Right ventricle myocardium inferior (tissue), 1 donor: ENCODE measurements around the gene BAIAP2. TPM values are rescaled to one million over a fixed set of nuclear protein-coding genes. Genes with fewer than 3 reads are reported as not detected.

Source experiments
- ATAC-seq: fragments of 200-7000 bp; cut with Tn5 transposase; one replicate; pipeline ENCODE4 v1.9.1; 2020; ENCODE audit warnings: mild to moderate bottlenecking, moderate library complexity
- DNase-seq: peaks from one replicate; pipeline ENCODE4 v3.0.0; 2021; ENCODE audit errors: missing footprints
- intact Hi-C: fragments of 100-400 bp; cut with DNase I; formaldehyde crosslinking; loops from one replicate; pipeline ENCODE4 v1.11.0; 2022
- total RNA-seq: library from RNA; stranded (reverse); fragmentation: NEBNext Ultra II Directional; extraction: Animal tissue kit (Norgen Biotek cat#: 25700); gene quantifications from one replicate; pipeline ENCODE4 v1.2.1, GENCODE V29; 2021
- donor health status: DM: no; HTN: yes; CAD: no; lungs with severe emphysema.

Gene BAIAP2
- total RNA-seq, 1 donor from 2014 or later = 32.1 TPM

DNA sequence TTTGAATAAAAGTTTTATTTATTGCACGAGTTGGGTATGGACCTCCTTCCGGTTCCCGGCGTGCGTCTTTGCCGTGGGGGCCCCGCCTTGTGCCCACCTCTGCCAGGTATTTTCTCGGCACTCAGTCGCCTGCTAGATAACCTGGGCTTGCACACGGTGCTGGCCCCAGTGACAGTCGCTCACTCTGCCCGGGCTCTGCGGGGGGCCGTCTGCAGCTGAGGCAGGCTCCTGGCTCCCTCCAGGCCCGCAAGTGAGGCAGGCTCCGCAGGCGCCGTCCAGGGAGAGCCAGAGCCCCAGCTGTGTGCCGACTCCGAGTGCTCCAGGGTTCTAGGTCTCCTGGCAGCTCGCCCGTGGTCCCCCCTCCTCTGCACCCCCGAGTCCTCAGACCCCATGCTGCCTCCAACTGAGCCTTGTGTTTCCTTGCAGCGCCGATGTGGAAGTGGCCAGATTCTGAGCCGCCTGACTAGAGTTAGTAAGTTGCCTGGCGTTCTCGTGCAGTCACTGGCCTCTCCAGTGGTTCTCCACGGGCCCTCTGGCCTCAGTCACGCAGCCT is 75.6 kb downstream of the BAIAP2 start:
- intact Hi-C loops = no loop called here
- DNase-seq = no peak
- ATAC-seq = no peak

DNA sequence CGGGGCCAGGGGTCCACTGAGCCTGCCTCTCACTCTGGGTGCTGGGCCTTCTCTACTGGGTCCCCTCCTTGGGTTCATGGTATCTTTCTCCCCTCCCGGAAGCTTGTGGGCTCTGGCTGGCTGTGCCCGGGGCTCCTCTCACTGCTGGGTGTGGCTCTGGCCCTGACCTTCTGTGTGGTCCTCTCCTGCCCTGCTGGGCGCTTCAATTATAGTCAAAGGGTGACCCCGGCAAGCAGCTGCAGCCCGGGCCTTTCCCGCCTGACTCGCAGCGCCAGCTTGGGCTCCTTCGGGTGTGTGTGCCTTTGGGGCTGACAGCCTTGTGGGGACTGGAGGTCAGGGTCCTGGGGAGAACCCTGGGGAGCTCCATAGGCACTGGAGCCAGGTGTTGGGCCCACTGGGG is 76.1 kb downstream of the BAIAP2 start:
- intact Hi-C loops = no loop called here
- no peak for DNase-seq

DNA sequence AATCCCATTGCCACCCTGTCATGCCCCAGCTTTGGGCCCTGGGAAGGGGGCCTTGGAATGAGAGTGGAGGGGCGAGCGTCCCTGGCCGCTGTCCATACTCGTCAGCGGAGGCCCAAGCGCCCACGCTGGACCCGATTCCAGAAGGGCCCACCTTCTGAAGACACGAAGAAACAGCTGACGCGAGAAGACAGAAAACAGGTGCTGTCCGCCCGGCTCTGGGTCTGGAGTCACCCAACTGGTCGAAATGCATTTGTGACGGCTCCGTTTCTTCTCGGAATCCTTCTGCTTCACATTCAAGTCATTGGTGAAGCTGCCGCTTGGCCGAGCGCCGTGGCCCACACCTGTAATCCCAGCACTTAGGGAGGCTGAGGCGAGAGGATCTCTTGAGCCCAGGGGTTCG is 77.5 kb downstream of the BAIAP2 start:
- intact Hi-C loops = no loop called here
- ATAC-seq (no peak), DNase-seq (no peak)

More for the DNA sequence above, 76.1 kb downstream of the BAIAP2 start:
- no peak for ATAC-seq

DNA sequence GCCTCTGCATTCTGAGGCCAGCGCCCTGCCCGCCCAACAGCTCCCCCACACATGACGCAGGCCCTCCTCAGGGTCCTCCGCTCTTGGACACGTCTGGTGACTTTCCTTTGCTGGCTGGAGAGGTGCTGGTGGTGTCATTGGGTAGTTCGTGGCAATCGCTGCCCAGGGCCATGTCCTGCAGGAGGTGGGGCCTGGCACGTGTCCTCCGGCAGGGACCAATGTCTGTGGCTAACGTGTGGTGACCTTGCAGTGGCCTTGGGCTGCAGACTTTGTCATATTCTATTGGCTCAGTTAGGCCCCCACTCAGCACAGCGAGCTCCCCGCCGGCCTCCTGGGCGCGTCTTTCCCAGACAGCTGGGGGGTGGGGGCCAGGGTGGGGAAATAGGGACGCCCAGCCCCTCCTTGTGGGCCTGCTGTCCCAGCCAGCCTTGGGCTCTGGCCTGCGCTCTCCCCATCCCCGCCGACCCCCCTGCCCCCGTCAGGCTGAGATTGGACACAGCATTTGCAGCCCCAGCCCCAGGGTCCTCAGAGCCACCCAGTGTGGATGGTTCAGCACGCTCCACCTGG is 78.3 kb downstream of the BAIAP2 start:
- ATAC-seq = no peak
- intact Hi-C loops = no loop called here
- DNase-seq = no peak

DNA sequence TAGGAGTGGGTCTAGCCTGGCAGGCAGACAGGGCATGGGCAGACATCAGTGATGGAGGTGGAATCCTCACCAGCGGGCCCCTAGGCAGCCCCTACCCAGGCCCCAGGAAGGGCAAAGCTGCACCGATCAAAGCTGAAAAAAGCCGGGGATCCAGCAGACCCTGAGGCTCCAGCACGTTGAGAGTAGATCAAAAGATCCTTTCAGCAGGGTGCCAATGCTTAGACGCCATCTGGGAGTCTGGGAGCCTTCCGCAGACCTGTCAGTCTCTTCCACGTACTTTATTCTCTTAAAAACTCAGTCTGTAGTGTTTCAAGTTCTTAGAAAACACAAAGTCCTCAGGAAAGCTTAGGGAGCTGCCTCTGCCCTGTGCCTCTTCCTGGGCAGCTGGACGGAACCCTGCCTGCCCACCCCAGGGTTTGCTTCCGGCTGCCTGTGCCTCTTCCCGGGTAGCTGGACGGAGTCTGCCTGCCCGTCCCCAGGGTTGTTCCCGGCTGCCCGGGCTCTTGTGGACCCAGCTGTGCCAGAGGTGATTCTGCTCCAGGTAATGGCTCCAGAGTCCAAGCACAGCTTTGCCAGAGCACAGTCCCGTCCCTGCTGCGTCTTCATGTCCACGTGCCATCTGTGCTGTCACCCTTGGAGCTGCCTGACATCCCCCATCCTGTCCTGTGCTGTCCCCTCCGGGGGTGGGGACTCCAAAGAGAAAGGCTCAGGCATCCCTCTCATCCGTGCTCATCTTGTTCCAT is 79.6 kb downstream of the BAIAP2 start:
- ATAC-seq = no peak
- intact Hi-C loops = no loop called here
- DNase-seq = no peak

DNA sequence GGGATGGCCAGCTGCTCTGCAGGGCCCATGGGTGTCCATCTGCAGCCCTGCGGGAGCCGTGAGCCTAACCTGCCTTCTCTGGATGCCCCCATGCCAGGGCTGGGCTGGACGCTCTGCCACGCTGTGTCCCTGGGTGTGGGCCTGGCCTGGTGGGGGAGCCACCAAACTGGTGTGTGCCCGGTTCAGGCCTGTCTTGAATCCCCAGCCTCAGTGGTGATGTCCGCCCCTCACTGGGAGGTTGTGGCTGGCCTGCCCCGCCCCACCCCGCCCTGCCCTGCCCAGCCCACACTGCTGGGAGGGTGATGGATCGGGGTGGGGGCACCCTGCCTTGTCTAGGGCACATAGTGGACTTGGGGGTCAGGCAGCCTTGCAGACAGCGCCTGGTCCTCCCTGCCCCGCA is 80.3 kb downstream of the BAIAP2 start:
- intact Hi-C loops = no loop called here
- ATAC-seq (no peak), DNase-seq (no peak)

DNA sequence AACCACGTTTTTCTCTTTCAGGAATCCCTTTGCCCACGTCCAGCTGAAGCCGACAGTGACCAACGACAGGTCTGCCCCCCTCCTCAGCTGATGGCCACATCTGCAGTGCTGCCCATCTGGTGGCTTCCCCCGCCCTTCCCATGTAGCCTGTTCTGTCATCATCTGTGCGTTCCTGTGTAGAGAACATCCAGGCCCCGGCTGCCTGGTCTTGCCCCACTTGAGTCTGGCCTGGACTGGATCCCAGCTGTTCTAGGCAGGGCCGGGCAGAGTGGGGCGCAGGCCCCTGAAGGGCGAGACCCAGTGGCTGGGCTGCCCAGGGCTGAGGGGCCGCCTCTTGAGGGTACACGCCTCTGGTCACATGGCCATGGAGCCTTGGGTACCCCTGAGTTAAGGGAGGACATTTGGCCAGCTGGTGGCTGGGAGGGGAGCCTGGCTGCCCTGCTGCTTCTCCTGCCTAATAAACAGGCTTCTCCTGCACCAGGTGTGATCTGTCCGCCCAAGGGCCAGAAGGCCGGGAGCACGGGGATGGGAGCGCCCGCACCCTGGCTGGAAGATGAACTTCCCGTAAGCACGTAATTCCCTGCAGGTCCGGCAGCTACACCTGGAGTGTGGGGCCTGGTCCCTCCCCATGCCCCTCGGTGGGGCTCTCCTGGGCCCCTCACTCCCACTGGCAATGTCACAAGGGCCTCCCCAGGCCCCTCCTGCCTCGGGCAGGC is 81.0 kb downstream of the BAIAP2 start:
- no peak for DNase-seq
- peak; percentile 38 for ATAC-seq
- intact Hi-C loops = no loop called here

DNA sequence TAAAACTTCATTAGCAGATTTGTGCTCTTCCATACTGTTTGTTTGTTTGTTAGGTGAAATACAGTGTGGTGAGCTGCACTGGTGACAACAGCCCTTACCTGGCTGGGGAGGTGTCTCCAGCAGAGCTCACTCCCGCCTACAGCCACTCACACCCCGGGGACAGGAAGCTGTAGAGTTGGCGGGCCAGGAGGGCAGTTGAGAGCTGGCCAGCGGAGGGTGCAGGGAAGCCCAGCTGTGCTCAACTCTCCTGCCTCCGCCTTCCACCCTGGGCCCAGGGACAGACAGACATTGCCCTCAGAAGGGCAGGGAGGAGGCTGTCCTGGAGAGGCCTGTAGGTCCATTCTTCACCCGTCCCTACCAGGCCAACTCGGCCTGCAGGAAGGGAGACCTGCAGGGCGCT is 81.8 kb downstream of the BAIAP2 start:
- no peak for ATAC-seq
- DNase-seq = no peak
- intact Hi-C loops = no loop called here

DNA sequence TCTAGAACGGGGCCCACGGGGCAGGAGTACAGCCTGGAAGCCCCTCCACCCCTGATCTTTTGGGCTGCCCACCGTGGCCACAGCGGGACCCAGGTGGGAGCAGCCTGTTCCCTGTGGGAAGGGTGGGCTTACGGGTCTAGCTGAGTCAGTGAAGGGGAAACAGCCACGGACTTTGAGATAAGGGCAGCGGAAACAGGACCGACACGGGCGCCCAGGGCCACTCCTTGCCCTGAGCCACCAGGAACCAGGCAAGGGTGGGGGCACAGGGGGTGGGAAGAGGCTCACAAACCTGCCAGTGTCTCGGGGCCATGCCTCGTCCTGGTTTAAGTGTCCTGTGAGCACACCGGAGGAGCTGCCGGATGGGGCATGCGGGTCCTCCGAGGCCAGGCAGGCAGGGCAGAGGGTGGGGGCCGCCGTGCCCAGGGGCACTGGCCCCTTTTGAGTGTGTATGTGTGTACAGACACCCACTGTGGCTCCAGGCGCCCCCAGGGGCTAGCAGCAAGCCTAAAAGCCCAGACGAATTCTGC is 82.8 kb downstream of the BAIAP2 start:
- intact Hi-C loops = no loop called here
- no peak for DNase-seq
- no peak for ATAC-seq

DNA sequence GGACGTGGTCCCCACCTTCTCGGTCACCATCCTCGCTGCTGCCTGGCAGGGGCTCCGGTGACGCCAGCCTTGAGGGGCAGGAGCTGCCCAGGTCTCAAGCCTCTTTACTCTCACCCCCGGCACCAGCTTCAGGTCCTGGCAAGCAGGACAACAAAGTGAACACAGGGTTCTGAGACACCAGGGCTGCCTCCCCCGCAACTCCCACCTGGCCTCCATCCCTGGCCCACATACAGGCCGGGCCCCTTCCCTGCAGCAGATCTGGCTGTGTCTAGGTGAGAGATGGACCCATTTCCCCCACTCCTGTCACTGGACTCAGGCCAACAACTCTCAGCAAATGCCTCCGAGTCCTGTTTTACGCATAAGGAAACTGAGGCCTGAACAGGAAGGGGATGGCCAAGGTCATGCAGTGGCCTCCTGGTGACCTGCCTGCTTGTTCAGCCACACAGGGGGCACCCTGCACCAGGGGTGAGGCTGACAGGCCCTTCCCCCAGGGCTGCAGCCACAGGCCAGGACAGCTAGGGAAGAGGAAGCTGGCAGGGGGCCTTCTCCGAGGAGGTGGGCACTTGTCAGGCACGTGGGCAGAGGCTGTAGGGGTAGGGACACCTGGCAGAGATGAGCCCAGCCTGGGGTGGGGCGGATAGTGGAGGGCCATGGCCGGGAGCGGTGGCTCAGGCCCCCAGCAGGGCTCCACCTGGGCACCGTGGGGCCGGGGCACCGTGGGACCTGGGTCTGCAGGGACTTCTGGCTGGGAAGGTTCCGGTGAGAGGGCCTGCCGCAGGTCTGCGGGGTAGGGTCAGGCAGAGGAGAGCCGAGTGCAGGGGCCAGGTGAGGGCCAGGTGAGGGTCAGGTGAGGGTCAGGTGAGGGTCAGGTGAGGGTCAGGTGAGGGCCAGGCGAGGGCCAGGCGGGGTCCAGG is 83.6 kb downstream of the BAIAP2 start:
- DNase-seq (no peak), ATAC-seq (no peak)
- intact Hi-C loops = no loop called here

DNA sequence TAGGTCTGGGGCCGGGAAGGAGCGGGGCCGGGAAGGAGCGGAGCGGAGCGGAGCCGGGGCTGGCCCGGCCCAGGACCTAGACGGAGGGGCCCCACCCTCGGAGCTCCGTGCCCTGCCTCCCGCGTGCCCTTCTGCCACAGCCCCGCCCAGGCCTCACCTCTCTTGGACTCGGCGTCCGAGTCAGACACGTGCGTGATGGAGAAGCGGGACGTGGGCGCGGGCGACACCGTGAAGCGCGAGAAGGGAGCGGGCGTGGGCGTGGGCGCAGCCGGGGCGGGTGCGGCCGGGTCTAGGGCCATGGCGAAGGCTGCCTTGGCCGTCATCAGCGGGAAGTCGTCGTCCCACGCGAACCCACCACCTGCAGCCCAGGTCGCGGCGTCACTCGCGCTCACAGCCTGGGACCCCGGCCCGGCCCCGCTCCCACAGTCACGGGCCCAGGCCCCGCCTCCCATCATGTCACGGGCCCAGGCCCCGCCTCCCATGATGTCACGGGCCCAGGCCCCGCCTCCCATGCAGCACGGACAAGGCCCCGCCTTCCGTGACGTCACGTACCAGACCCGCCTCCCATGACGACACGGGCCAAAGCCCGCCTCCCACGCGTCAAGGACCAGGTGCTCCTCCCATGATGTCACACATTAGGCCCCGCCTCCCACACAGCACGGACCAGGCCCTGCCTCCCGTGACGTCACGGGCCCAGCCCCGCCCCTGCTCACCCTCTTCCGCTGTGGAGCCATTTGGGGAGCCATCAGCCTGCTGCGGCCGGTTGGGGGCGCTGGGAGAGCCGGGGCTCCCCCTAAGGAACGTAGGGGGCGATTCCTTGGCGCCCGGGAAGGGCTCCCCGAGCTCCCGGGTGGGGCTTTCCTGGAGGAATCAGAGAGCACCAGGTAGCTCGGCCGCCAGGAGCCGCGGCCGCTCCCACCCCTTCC is 84.5 kb downstream of the BAIAP2 start:
- no peak for ATAC-seq
- peak; percentile 86 for DNase-seq
- intact Hi-C loops = no loop called here

DNA sequence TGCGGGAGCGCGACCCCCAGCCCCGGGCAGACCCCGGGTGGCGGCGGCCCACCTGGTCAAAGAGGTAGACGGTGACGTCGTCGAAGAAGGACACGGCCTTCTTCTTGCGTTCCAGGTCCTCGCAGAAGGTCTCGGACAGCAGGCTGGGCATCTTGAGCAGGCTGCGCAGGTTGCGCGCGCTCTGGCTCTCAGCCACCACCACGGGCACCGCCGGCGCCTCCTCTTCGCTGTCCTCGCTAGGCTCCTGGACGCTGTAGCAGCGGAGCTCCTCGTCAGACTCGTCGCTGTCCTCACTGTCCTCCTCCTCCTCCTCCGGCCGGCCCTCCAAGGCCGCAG is 85.2 kb downstream of the BAIAP2 start:
- no peak for ATAC-seq
- no peak for DNase-seq

DNA sequence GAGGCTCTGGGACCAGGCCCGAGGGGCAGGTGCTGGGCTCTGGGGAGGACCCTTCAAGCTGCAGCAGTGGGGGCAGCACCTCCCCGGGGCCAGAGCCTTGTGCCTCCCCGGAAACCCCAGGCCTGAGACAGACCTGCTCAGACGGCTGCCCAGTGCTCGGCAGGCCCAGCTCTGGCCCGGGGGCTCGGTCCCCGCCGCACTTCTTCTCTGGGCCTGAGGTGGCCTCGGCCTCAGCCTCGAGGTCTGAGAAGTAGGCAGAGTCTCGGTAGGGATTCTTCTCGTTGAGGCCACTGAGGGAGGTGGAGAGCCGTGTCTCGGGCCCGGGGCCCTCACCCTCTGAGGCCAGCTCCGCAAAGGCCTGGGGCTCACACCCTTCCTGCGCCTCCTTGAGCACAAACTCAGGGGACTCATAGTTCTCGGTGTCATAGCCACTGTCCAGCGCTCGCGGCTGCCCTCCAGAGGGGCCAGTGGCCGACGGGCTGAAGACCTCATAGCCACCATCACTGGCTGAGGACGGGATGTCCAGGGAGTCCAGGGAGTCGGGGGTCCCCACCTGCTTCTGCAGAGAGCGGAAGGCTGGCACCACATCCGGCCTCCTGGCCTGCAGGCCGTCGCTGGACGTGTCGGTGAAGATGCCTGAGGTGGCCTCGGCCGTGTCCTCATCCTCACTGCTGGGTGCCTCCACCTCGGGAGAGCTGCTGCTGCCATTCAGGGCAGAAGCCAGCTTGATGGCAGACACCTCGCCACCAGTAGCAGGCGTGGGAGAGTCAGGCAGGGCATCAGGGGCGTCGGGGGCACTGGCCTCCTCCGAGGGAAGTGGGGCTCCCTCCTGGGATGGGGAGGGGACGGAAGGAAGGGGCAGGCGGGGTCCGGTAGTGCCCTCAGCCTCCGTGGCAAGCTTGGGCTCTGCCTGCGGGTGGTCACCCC is 86.0 kb downstream of the BAIAP2 start:
- no peak for DNase-seq

More for the DNA sequence above, 85.2 kb downstream of the BAIAP2 start:
- intact Hi-C loops = no loop called here

DNA sequence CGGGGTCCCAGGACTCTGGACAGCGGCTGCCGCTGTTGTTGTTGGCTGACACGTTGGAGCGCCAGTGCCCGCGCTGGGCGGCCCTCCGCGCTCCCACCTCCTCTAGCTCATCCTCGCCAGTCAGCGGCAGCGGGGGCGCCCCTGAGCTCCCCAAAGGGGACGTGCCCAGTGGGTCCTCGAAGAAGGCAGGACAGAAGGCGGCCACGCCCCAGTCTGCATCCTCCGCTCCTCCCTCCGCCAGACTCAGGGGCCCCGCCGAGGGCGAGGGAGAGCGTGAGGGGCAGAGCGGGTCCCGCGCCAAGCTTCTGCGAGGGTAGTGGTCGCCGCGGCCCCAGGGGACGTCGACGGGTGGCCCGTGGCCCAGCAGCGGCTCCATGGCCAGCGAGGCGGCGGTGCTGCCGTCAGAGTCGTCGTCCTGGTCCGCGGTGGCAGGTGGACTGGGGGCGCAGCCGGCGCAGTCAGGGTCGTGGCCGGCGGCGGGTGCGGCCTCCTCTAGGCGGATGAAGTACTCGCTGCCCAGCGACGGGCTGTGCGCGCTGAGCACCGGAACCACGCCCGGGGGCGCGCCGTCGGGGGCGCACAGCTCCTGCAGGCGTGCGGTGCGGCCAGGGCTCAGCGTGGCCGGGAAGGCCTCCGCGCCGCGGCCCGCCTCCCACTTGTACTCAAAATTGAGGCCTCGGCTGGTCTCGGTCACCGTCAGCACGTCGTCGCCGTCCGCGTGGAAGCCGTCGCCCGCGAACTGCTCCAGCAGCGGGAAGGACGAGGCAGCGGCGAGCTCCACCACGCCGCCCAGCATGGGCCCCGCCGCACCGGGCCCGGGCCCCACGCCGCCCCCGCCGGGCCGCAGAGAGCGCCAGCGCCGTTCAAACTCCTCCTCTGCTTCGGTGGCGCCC is 87.1 kb downstream of the BAIAP2 start:
- intact Hi-C loops = no loop called here
- ATAC-seq (no peak), DNase-seq (no peak)

More for the DNA sequence above, 86.0 kb downstream of the BAIAP2 start:
- ATAC-seq = no peak
- intact Hi-C loops = no loop called here

DNA sequence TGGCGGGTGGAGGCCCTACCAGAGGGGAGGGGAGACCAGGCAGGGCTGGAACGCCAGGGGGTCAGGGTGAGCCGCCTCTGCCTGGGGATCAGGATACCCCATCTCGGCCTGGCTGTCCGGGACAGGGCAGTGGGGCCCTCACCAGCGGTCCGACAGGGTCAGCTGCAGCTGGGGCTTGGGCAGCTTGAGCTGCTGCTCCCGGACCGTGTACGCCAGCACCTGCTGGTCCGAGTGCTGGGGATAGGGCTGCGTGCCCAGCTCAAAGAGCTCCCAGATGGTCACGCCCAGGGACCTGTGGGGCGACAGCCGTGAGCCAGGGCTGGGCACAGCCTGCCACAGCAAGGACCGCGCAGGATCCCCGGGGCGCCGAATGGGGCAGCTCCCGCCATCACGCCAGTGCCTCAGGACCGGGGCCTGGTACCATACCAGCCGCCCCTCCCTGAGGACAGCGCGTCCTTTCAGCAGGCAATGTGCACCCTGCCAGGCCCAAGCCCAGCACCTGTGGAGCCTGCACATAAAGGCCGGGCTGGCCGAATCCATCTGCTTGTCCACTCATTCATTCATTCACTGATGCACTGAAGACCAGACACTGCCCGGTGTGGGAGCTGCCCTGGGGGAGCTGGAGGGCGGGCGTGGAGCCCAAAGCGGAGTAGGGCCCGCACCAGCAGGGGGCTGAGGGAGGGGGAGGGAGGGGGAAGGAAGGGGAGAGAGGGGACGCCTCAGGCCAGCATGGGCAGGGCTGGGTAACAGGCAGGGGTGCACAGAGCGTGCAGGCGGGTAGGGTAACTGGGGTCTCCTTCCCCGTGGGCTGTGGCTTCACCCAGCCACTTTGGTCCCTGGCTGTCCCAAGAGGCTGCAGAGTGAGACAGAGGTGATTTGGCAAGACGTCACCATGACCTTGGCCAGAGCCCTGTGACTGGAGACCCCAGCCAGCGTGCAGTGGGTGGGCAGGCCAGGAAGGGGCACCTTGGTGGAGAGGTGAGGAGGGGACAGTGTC is 88.4 kb downstream of the BAIAP2 start:
- no peak for DNase-seq
- ATAC-seq = no peak
- intact Hi-C loops = no loop called here
